Mucosa of stomach (tissue), 1 donor: ENCODE results near the gene KRTAP10-9.

Experiments used
- H3K27me3 ChIP-seq: one replicate; pipeline ENCODE4 v1.7.0; 2013; ENCODE audit warnings: mild to moderate bottlenecking, low read length; ENCODE audit not compliant: control insufficient read depth, insufficient read depth
- H3K36me3 ChIP-seq: one replicate; pipeline ENCODE4 v1.7.0; 2013; ENCODE audit warnings: low read length; ENCODE audit not compliant: control insufficient read depth, insufficient read depth
- H3K4me1 ChIP-seq: one replicate; pipeline ENCODE4 v1.7.0; 2013; ENCODE audit warnings: mild to moderate bottlenecking, low read length; ENCODE audit not compliant: control insufficient read depth, insufficient read depth
- H3K4me3 ChIP-seq: one replicate; pipeline ENCODE4 v1.7.0; 2013; ENCODE audit warnings: low read length
- H3K9ac ChIP-seq: one replicate; pipeline ENCODE4 v1.7.0; 2013; ENCODE audit warnings: mild to moderate bottlenecking, low read length, moderate library complexity
- H3K9me3 ChIP-seq: one replicate; pipeline ENCODE4 v1.7.0; 2013; ENCODE audit warnings: mild to moderate bottlenecking, low read length, moderate library complexity; ENCODE audit not compliant: control insufficient read depth
- donor health status: Pancreatic carcinoma.

KRTAP10-9 gene

GRCh38 chr21:44612029-44612486 lies 14.8 kb upstream of the KRTAP10-9 start, which contains the start of gene KRTAP10-8:
Gene KRTAP10-8 (plus strand): TSS chr21:44612079. CDS start chr21:44612101, 22 bp downstream.
- Histone ChIP-seq H3K4me3 (no peak within 1 kb of the TSS), H3K27me3 (no peaks in the 10 kb centered on the region), H3K9ac (no peak within 1 kb of the TSS), H3K36me3 (no peaks in the 10 kb centered on the region), H3K4me1 (no peaks in the 10 kb centered on the region), H3K9me3 (no peaks in the 10 kb centered on the region)

- H3K4me3 ChIP-seq: no peak overlapping the region
- H3K9ac ChIP-seq: no peak overlapping the region
- no peaks in the 10 kb centered on the region for H3K9me3 ChIP-seq
- H3K4me1 ChIP-seq: no peaks in the 10 kb centered on the region
- H3K36me3 ChIP-seq: no peaks in the 10 kb centered on the region
- H3K27me3 ChIP-seq: no peaks in the 10 kb centered on the region
These were observed 14.1 kb upstream of the KRTAP10-9 start for GRCh38 chr21:44612669-44613229.

GRCh38 chr21:44613386-44614155 lies 13.3 kb upstream of the KRTAP10-9 start:
- H3K4me3 ChIP-seq: no peak overlapping the region
- no peaks in the 10 kb centered on the region for H3K9me3 ChIP-seq
- no peaks in the 10 kb centered on the region for H3K27me3 ChIP-seq
- no peaks in the 10 kb centered on the region for H3K4me1 ChIP-seq
- no peaks in the 10 kb centered on the region for H3K36me3 ChIP-seq
- H3K9ac ChIP-seq: no peak overlapping the region

GRCh38 chr21:44614161-44614631 lies 12.7 kb upstream of the KRTAP10-9 start:
- no peak overlapping the region for H3K4me3 ChIP-seq
- no peaks in the 10 kb centered on the region for H3K27me3 ChIP-seq
- no peak overlapping the region for H3K9ac ChIP-seq

GRCh38 chr21:44614961-44615391 lies 11.9 kb upstream of the KRTAP10-9 start:
- Histone ChIP-seq H3K9me3 (no peaks in the 10 kb centered on the region), H3K9ac (no peak overlapping the region), H3K4me1 (no peaks in the 10 kb centered on the region), H3K4me3 (no peak overlapping the region), H3K27me3 (no peaks in the 10 kb centered on the region), H3K36me3 (no peaks in the 10 kb centered on the region)

More at GRCh38 chr21:44614161-44614631, 12.7 kb upstream of the KRTAP10-9 start:
- no peaks in the 10 kb centered on the region for H3K4me1 ChIP-seq
- H3K36me3 ChIP-seq: no peaks in the 10 kb centered on the region
- H3K9me3 ChIP-seq: no peaks in the 10 kb centered on the region

GRCh38 chr21:44615466-44615865 lies 11.4 kb upstream of the KRTAP10-9 start:
- Histone ChIP-seq H3K4me3 (no peak overlapping the region), H3K9ac (no peak overlapping the region)

GRCh38 chr21:44615911-44616590 lies 10.8 kb upstream of the KRTAP10-9 start:
- Histone ChIP-seq H3K9me3 (no peaks in the 10 kb centered on the region), H3K4me1 (no peaks in the 10 kb centered on the region), H3K27me3 (no peaks in the 10 kb centered on the region), H3K9ac (no peak overlapping the region), H3K4me3 (no peak overlapping the region), H3K36me3 (no peaks in the 10 kb centered on the region)

More at GRCh38 chr21:44615466-44615865, 11.4 kb upstream of the KRTAP10-9 start:
- H3K36me3 ChIP-seq: no peaks in the 10 kb centered on the region
- H3K4me1 ChIP-seq: no peaks in the 10 kb centered on the region
- H3K9me3 ChIP-seq: no peaks in the 10 kb centered on the region
- H3K27me3 ChIP-seq: no peaks in the 10 kb centered on the region

- Histone ChIP-seq H3K9me3 (no peaks in the 10 kb centered on the region), H3K9ac (no peak overlapping the region), H3K36me3 (no peaks in the 10 kb centered on the region), H3K27me3 (no peaks in the 10 kb centered on the region), H3K4me3 (no peak overlapping the region), H3K4me1 (no peaks in the 10 kb centered on the region)
These were observed 10.3 kb upstream of the KRTAP10-9 start for GRCh38 chr21:44616591-44616926.

GRCh38 chr21:44617071-44617501 lies 9.8 kb upstream of the KRTAP10-9 start:
- Histone ChIP-seq H3K27me3 (no peaks in the 10 kb centered on the region), H3K4me3 (no peak overlapping the region), H3K4me1 (no peaks in the 10 kb centered on the region), H3K9ac (no peak overlapping the region), H3K36me3 (no peaks in the 10 kb centered on the region), H3K9me3 (no peaks in the 10 kb centered on the region)

GRCh38 chr21:44618504-44618903 lies 8.4 kb upstream of the KRTAP10-9 start:
- Histone ChIP-seq H3K4me1 (no peaks in the 10 kb centered on the region), H3K36me3 (no peaks in the 10 kb centered on the region), H3K9ac (no peak overlapping the region), H3K9me3 (no peaks in the 10 kb centered on the region), H3K27me3 (no peaks in the 10 kb centered on the region), H3K4me3 (no peak overlapping the region)

- no peak overlapping the region for H3K4me3 ChIP-seq
- no peaks in the 10 kb centered on the region for H3K27me3 ChIP-seq
- H3K9ac ChIP-seq: no peak overlapping the region
- no peaks in the 10 kb centered on the region for H3K4me1 ChIP-seq
- H3K36me3 ChIP-seq: no peaks in the 10 kb centered on the region
- H3K9me3 ChIP-seq: no peaks in the 10 kb centered on the region
These were observed 8.0 kb upstream of the KRTAP10-9 start for GRCh38 chr21:44618909-44619308.

GRCh38 chr21:44619886-44620285 lies 7.0 kb upstream of the KRTAP10-9 start:
- H3K9ac ChIP-seq: no peak overlapping the region
- no peaks in the 10 kb centered on the region for H3K27me3 ChIP-seq
- no peak overlapping the region for H3K4me3 ChIP-seq
- H3K4me1 ChIP-seq: no peaks in the 10 kb centered on the region
- no peaks in the 10 kb centered on the region for H3K9me3 ChIP-seq
- H3K36me3 ChIP-seq: no peaks in the 10 kb centered on the region
